Naive thymus-derived CD4-positive, alpha-beta T cell (primary cell): ENCODE data around the gene TBCD. TPM values are rescaled to one million over a fixed set of nuclear protein-coding genes. Genes with fewer than 3 reads are reported as not detected.

Experiments
- ATAC-seq: fragments of 150-1000 bp; cut with Tn5 transposase; 2 replicates; pipeline ENCODE4 v1.10.0; 2021; ENCODE audit warnings: mild to moderate bottlenecking, moderate library complexity
- CTCF ChIA-PET: fragments of 350-600 bp; sonication (Branson Sonifier 250); formaldehyde crosslinking; loops from one replicate; lab custom pipeline; 2021; ENCODE audit warnings: antibody characterized with exemption; lab: Charles Lee
- POLR2A ChIA-PET: fragments of 350-600 bp; sonication (Branson Sonifier 250); formaldehyde crosslinking; loops from one replicate; lab custom pipeline; 2021; ENCODE audit warnings: antibody characterized with exemption, inconsistent platforms; lab: Charles Lee
- DNase-seq, 9 donors: peaks; one replicate each; pipeline versions ENCODE4 v3.0.0 to v3.0.0-alpha.2; 2020 to 2022; ENCODE audit warnings: mixed read lengths in 1 of 9
- H3K27ac ChIP-seq: one replicate; pipeline ENCODE4 v1.7.0; 2013; ENCODE audit warnings: mild to moderate bottlenecking, low read depth, low read length, moderate library complexity
- H3K27me3 ChIP-seq, 2 donors: one replicate each; pipeline ENCODE4 v1.7.0; 2013; ENCODE audit warnings: low read length in 2 of 2, mild to moderate bottlenecking in 2 of 2, moderate library complexity in 2 of 2; ENCODE audit not compliant: control insufficient read depth in 2 of 2, insufficient read depth in 2 of 2
- H3K36me3 ChIP-seq, 3 experiments: 1 replicate in 2 of 3; 2 replicates in 1 of 3; pipeline ENCODE4 v1.7.0; 2013; ENCODE audit warnings: low read length in 3 of 3, mild to moderate bottlenecking in 3 of 3, moderate library complexity in 1 of 3; ENCODE audit not compliant: insufficient read depth in 3 of 3, control insufficient read depth in 2 of 3
- H3K4me1 ChIP-seq, 2 donors: one replicate each; pipeline ENCODE4 v1.7.0; 2013; ENCODE audit warnings: low read length in 2 of 2, mild to moderate bottlenecking in 2 of 2, moderate library complexity in 1 of 2; ENCODE audit not compliant: control insufficient read depth in 2 of 2, insufficient read depth in 2 of 2
- H3K4me3 ChIP-seq: 2 replicates; pipeline ENCODE4 v1.7.0; 2013; ENCODE audit warnings: mild to moderate bottlenecking, low read length
- H3K9me3 ChIP-seq, 3 experiments: 1 replicate in 2 of 3; 2 replicates in 1 of 3; pipeline ENCODE4 v1.7.0; 2013; ENCODE audit warnings: low read length in 3 of 3; ENCODE audit not compliant: control insufficient read depth in 2 of 3
- H3K27ac Mint-ChIP-seq, 9 donors: one replicate each; pipeline ENCODE4 v1.8.0; 2020 to 2022; ENCODE audit warnings: mixed read lengths in 9 of 9, mild to moderate bottlenecking in 8 of 9, moderate library complexity in 5 of 9, inconsistent platforms in 2 of 9
- H3K27me3 Mint-ChIP-seq, 5 donors: one replicate each; pipeline ENCODE4 v1.8.0; 2021 to 2022; ENCODE audit warnings: mixed read lengths in 5 of 5, mild to moderate bottlenecking in 1 of 5
- H3K36me3 Mint-ChIP-seq, 5 donors: one replicate each; pipeline ENCODE4 v1.8.0; 2020 to 2022; ENCODE audit warnings: mixed read lengths in 5 of 5, mild to moderate bottlenecking in 3 of 5, inconsistent platforms in 1 of 5
- H3K4me1 Mint-ChIP-seq, 7 donors: one replicate each; pipeline ENCODE4 v1.8.0; 2020 to 2022; ENCODE audit warnings: mixed read lengths in 7 of 7, mild to moderate bottlenecking in 3 of 7, inconsistent platforms in 1 of 7
- H3K4me3 Mint-ChIP-seq, 10 donors: one replicate each; pipeline ENCODE4 v1.8.0; 2020 to 2022; ENCODE audit warnings: mild to moderate bottlenecking in 10 of 10, mixed read lengths in 10 of 10, moderate library complexity in 6 of 10, inconsistent platforms in 2 of 10
- H3K9me3 Mint-ChIP-seq, 11 donors: one replicate each; pipeline ENCODE4 v1.8.0; 2020 to 2022; ENCODE audit warnings: mixed read lengths in 11 of 11, mild to moderate bottlenecking in 4 of 11, inconsistent platforms in 1 of 11, moderate library complexity in 1 of 11
- intact Hi-C, 2 donors: fragments of 100-400 bp; cut with micrococcal nuclease; formaldehyde crosslinking; loops; one replicate each; pipeline ENCODE4 v1.15.1; 2023
- polyA plus RNA-seq, 2 donors: library from polyadenylated mRNA; unstranded; fragments of 300-500 nt; fragmentation: Illumina TruSeq; gene quantifications; one replicate each; pipeline ENCODE4 v1.2.3, GENCODE V29; 2021
- total RNA-seq, 6 experiments: library from RNA in 5 of 6; stranded (reverse) in 5 of 6; gene quantifications; 1 replicate in 5 of 6; 2 replicates in 1 of 6; pipeline ENCODE4 v1.2.3 and lab custom pipeline; 2021 to 2026

The TBCD gene
- total and polyA plus RNA-seq, 7 experiments from 2014 or later, result 61.5 to 255 (median 123) TPM

DNA sequence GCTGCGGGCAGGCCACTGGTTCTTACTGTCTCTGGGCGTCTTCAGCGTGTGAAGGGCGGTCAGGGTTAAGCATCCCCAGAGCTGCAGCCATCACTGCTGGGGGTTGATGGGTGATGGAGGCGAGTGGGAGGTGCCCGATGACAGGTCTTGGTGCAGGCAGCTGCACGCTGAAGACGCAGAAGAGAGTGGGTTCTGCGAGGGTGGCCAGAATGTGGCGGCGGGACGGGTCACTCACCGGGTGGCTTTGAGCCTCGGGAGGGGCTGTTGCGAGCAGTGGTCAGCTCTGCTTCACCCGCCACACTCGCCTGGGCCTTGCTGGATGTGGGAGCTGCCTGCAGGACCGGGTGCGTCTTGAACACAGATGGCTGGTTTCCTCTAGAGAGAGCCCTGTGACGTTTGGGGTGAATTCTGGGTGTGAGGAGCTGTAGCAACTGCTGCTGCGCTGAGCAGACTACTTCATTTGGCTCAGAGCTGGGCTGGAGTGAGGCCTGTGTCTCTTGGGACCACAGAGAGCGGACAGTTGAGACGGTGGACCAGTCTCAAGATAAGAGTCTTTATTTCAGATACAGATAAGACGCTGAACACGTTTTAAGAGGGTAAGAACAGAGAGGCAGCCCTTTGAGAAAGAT is 132.6 kb downstream of the TBCD start:
- H3K9me3 ChIP-seq, result no peaks in the 10 kb centered on the region
- Mint-ChIP-seq H3K27ac (peak overlapping the region; percentile 90 to 100 (median 99)), H3K27me3 (no peaks in the 10 kb centered on the region), H3K4me3 (peak overlapping the region; percentile 61 to 99 (median 86)), H3K36me3 (peaks cover 9 to 36% (median 15%) of the 10 kb centered on the region in 5 donors), H3K4me1 (peaks cover 49 to 84% (median 78%) of the 10 kb centered on the region in 7 donors), H3K9me3 (peaks cover 0 to 2% (median 0%) of the 10 kb centered on the region in 11 donors)
- peak in 3 of 9 donors; percentile 14 to 47 (median 25) for DNase-seq
- peaks cover 51% of the 10 kb centered on the region in 2 donors for H3K4me1 ChIP-seq
- intact Hi-C loops, result no loop called here
- H3K36me3 ChIP-seq, result peaks cover 0 to 1% (median 0%) of the 10 kb centered on the region in 3 experiments
- CTCF ChIA-PET, result interaction anchor here (1.1 to 2.2 kb wide), 5 partner anchors 19 to 102 kb away, joined by 3 to 14 read pairs (median 3); no protein-coding TSS in a partner anchor
- peak overlapping the region; percentile 28 for H3K4me3 ChIP-seq
- H3K27ac ChIP-seq, result peak overlapping the region; percentile 53
- no peak for ATAC-seq
- POLR2A ChIA-PET, result interaction anchor here (0.6 to 6.3 kb wide), 8 partner anchors 9 to 86 kb away, joined by 3 to 84 read pairs (median 8); no protein-coding TSS in a partner anchor
- no peaks in the 10 kb centered on the region for H3K27me3 ChIP-seq

DNA sequence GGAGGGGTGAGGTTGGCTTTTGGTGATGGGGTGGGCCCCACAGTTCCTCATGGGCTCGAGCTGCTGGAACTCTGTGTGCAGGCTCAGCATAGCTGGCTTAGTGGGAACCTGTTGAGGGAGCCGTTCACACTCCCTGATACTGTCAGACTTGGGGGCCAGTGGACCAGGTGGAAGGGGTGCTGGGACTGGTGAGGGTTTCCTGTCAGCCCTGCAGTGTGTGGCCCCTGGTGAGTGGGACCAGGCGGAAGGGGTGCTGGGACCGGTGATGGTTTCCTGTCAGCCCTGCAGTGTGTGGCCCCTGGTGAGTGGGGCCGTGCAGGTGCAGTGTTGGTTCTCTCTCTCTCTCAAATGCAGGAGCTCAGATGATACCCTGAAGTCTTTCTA is 133.1 kb downstream of the TBCD start:
- Mint-ChIP-seq H3K27me3 (no peaks in the 10 kb centered on the region), H3K4me1 (peaks cover 48 to 79% (median 72%) of the 10 kb centered on the region in 7 donors), H3K9me3 (peaks cover 0 to 2% (median 0%) of the 10 kb centered on the region in 11 donors), H3K36me3 (peaks cover 7 to 31% (median 13%) of the 10 kb centered on the region in 5 donors), H3K27ac (peak overlapping the region; percentile 90 to 100 (median 99)), H3K4me3 (peak overlapping the region; percentile 61 to 99 (median 86))
- POLR2A ChIA-PET, result interaction anchor here (0.6 to 6.3 kb wide), 8 partner anchors 9 to 87 kb away, joined by 3 to 84 read pairs (median 8); no protein-coding TSS in a partner anchor
- Histone ChIP-seq H3K4me3 (peak overlapping the region; percentile 28), H3K27ac (peak overlapping the region; percentile 53), H3K4me1 (peaks cover 51% of the 10 kb centered on the region in 2 donors), H3K27me3 (no peaks in the 10 kb centered on the region), H3K36me3 (peaks cover 0 to 6% (median 0%) of the 10 kb centered on the region in 3 experiments), H3K9me3 (no peaks in the 10 kb centered on the region)
- CTCF ChIA-PET, result interaction anchor here (0.7 to 2.2 kb wide), 9 partner anchors 9 to 291 kb away, joined by 3 to 14 read pairs (median 4); no protein-coding TSS in a partner anchor
- intact Hi-C loops, result loop anchor here (1.0 kb wide), 1 partner anchor 8 kb away; no protein-coding TSS in a partner anchor
- DNase-seq (peak in 2 of 9 donors; percentile 9 to 30), ATAC-seq (peak; percentile 7)

DNA sequence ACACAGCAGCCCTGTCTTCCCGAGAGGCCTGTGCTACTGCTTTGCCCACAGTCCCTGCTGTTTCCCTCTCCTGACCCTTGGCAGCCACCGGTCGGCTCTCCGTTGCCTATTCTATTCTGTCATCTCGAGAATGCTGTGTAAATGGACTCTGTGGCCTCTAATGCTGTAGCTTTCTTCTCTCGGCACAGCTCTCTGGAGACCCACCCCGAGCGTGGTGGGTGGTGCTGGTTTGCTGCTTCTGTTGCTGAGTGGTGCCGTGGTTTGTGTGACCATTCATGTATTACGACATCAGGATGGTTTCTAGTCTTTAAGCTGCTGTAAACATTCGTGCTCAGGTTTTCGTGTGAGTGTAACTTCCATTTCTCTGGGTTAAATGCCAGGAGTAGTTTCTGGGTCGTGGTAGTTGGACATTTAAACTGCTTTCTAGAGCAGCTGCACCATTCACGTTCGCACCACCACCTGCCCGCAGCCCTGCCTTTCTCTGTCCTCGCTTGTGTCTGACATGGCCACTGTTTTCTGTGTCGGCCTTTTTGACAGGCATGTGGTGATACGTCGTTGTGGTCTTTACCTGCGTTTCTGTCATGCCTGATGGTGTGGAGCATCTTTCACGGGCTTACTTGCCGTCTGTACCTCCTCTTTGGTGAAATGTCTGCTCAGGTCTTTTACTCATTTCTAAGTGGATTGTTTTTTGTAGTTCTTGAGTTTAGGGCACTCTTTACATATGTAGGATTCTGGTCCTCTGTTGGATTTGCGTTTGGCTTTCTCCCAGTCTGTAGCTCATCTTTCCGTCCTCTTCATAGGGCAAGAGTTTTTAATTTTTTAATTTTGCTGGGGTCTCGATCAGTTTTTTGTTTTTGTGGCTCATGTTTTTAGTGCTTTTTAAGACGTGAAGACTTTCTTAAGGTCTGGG is 135.6 kb downstream of the TBCD start:
- peaks cover 8 to 35% (median 12%) of the 10 kb centered on the region in 5 donors for H3K36me3 Mint-ChIP-seq
- POLR2A ChIA-PET, result no interaction called here
- peak overlapping the region in 6 of 10 donors; percentile 22 to 58 (median 42) for H3K4me3 Mint-ChIP-seq
- H3K36me3 ChIP-seq, result peaks cover 0 to 23% (median 0%) of the 10 kb centered on the region in 3 experiments
- H3K9me3 Mint-ChIP-seq, result no peaks in the 10 kb centered on the region
- peaks cover 40 to 41% of the 10 kb centered on the region in 2 donors for H3K4me1 ChIP-seq
- H3K4me3 ChIP-seq, result no peak overlapping the region
- ATAC-seq (no peak), DNase-seq (no peak)
- H3K4me1 Mint-ChIP-seq, result peaks cover 39 to 64% (median 62%) of the 10 kb centered on the region in 7 donors
- CTCF ChIA-PET, result interaction anchor here (1.2 kb wide), 1 partner anchor 28 kb away, joined by 3 read pairs; no protein-coding TSS in a partner anchor
- intact Hi-C loops, result no loop called here
- no peaks in the 10 kb centered on the region for H3K27me3 Mint-ChIP-seq
- no peaks in the 10 kb centered on the region for H3K27me3 ChIP-seq
- peak overlapping the region in 8 of 9 donors; percentile 11 to 90 (median 70) for H3K27ac Mint-ChIP-seq
- H3K27ac ChIP-seq, result no peak overlapping the region
- no peaks in the 10 kb centered on the region for H3K9me3 ChIP-seq

DNA sequence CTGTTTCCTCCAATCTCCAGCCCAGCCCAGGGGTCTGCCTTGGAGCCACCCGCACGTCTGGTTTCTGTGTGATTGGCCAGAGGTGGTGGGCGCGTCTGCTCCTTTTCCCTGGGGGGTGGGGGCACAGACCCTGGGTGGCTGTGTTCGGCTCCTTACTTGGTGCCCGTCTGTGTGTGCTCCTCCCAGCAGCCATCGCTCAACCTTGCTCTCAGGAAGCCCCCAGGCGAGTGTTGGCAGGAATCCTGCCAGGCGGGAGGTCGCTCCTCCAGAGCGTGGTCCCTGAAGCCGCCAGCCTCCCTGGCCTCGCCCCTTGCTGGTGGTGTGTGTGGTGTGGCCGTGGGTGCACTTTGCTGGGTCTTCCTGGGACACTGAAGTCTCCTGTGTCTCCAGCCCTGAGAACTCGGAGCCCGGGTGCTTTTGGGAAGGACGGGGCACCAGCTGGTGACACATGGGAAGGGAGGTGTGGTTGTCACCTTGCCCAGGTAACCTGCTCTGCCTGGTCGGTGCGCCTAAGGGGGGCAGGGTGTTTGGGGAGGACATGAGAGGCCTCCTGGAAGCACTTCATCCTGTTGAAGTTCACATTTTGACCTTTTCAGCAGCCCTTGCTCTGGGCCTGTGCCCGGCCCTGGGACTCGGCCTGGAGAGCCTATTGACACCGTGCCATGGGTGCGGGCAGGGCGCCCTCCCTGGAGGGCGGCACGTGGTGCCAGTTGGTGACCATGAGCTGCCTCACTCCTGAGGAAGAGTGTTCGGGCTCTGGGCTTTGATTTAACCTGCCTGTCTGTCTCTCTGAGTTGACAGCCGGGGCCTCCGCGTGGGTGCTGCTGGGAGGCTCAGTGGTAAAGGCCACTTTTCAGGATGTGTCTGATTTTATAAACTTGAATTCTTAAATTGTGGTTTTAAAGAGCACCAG is 137.0 kb downstream of the TBCD start:
- DNase-seq, result no peak
- Histone ChIP-seq H3K4me3 (no peak overlapping the region), H3K27ac (no peak overlapping the region), H3K4me1 (peaks cover 41 to 43% of the 10 kb centered on the region in 2 donors), H3K36me3 (peaks cover 0 to 23% (median 0%) of the 10 kb centered on the region in 3 experiments), H3K9me3 (no peaks in the 10 kb centered on the region), H3K27me3 (no peaks in the 10 kb centered on the region)
- Mint-ChIP-seq H3K4me1 (peaks cover 37 to 64% (median 60%) of the 10 kb centered on the region in 7 donors), H3K36me3 (peaks cover 8 to 35% (median 13%) of the 10 kb centered on the region in 5 donors), H3K4me3 (peak overlapping the region in 1 of 10 donors; percentile 6), H3K27ac (peak overlapping the region in 1 of 9 donors; percentile 72), H3K9me3 (no peaks in the 10 kb centered on the region), H3K27me3 (no peaks in the 10 kb centered on the region)
- POLR2A ChIA-PET, result no interaction called here
- CTCF ChIA-PET, result interaction anchor here (0.7 kb wide), 1 partner anchor 25 kb away, joined by 3 read pairs; no protein-coding TSS in a partner anchor
- intact Hi-C loops, result no loop called here
- no peak for ATAC-seq

DNA sequence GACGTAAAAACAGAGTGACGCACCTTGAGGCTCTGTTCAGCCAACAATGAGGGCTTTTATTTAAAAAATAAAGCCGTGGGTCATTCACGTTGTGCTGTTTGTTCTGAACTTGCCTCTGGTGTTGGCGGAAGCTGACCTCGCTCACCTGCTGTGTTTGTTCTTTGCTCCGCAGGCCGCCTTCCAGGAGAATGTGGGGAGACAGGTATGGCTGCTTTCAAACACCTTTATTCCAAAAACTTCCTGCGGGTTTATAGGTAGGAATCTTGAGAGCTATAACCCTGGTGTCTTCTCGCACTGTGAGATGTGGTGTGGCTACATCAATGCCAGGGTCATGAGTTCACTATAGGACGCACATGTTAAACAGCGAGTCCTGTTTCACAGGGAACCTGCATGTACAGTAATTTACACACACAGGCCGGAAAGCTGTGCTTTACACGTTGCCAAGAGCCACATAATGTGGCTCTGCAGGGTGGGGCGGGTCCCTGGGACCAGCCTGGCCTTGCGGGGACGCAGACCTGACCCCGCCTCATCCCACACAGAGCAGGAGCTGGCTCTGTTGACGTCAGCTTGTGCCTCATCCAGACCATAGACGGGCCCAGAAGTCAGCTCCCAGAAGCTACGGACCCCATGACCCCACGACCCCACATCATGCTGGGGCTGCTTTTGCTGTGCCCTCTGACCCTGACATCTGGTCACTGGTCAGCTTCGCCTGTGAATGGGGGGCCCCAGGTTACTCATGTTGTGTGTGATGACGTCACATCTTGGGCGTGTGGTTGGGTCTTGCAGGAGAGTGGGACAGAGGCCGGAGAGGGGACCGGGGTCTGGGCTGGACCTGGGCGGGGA is 137.9 kb downstream of the TBCD start:
- DNase-seq (no peak), ATAC-seq (no peak)
- Mint-ChIP-seq H3K27ac (peak overlapping the region in 3 of 9 donors; percentile 19 to 72 (median 23)), H3K9me3 (no peaks in the 10 kb centered on the region), H3K27me3 (no peaks in the 10 kb centered on the region), H3K36me3 (peaks cover 8 to 36% (median 19%) of the 10 kb centered on the region in 5 donors), H3K4me3 (peak overlapping the region in 1 of 10 donors; percentile 3), H3K4me1 (peaks cover 30 to 64% (median 57%) of the 10 kb centered on the region in 7 donors)
- no peaks in the 10 kb centered on the region for H3K27me3 ChIP-seq
- ChIA-PET CTCF (interaction anchor here (0.7 kb wide), 1 partner anchor 26 kb away, joined by 3 read pairs; no protein-coding TSS in a partner anchor), POLR2A (no interaction called here)
- H3K4me3 ChIP-seq, result no peak overlapping the region
- no peak overlapping the region for H3K27ac ChIP-seq
- H3K36me3 ChIP-seq, result peaks cover 0 to 23% (median 0%) of the 10 kb centered on the region in 3 experiments
- intact Hi-C loops, result no loop called here
- no peaks in the 10 kb centered on the region for H3K9me3 ChIP-seq
- H3K4me1 ChIP-seq, result peaks cover 33 to 39% of the 10 kb centered on the region in 2 donors
